T-cell (primary cell): Measurements from ENCODE around the gene PDC. TPM values are rescaled to one million over a fixed set of nuclear protein-coding genes. Genes with fewer than 3 reads are reported as not detected.
"Not testable (repeated sequence)": the region's sequence is repeated elsewhere in the genome, so short reads cannot be mapped to it uniquely, and the experiment has no call there.

Experiments used
- ATAC-seq, 4 experiments: fragments of 200-7000 bp in 3 of 4; fragments of 150-1000 bp in 1 of 4; cut with Tn5 transposase; replicated peaks in 1 of 4; 1 replicate in 3 of 4; 2 replicates in 1 of 4; pipeline ENCODE4 v1.10.0; 2021; ENCODE audit warnings: moderate library complexity in 3 of 4, mild to moderate bottlenecking in 2 of 4, moderate number of reproducible peaks in 1 of 4
- CTCF ChIA-PET, 2 donors: fragments of 300-600 bp; sonication (Branson Sonifier 250); formaldehyde crosslinking; loops; one replicate each; lab custom pipeline; 2022; ENCODE audit warnings: antibody characterized with exemption in 2 of 2; lab: Charles Lee
- POLR2A ChIA-PET, 2 donors: fragments of 300-600 bp; sonication (Branson Sonifier 250); formaldehyde crosslinking; loops; one replicate each; lab custom pipeline; 2022; ENCODE audit warnings: antibody characterized with exemption in 2 of 2; lab: Charles Lee
- DNase-seq, 35 experiments: peaks; one replicate each; pipeline versions ENCODE4 v3.0.0 to v3.0.0-alpha.2; 2013 to 2023
- H3K27ac ChIP-seq: one replicate; pipeline ENCODE4 v1.5.1; 2013; ENCODE audit warnings: low read length
- H3K27me3 ChIP-seq, 2 experiments: replicated peaks in 1 of 2; 1 replicate in 1 of 2; 2 replicates in 1 of 2; pipeline versions ENCODE4 v1.6.1 to v1.7.0; 2013; ENCODE audit warnings: low read length in 1 of 2, mixed read lengths in 1 of 2; ENCODE audit not compliant: control insufficient read depth in 2 of 2, insufficient read depth in 2 of 2; ENCODE audit errors: extremely low read depth in 1 of 2
- H3K36me3 ChIP-seq, 2 donors: 1 replicate in 1 of 2; 2 replicates in 1 of 2; pipeline versions ENCODE4 v1.6.1 to v1.7.0; 2013; ENCODE audit warnings: low read length in 1 of 2; ENCODE audit not compliant: control insufficient read depth in 2 of 2, insufficient read depth in 1 of 2; ENCODE audit errors: extremely low read depth in 1 of 2
- H3K4me1 ChIP-seq, 2 experiments: 1 replicate in 1 of 2; 2 replicates in 1 of 2; pipeline versions ENCODE4 v1.6.1 to v1.7.0; 2013; ENCODE audit warnings: low read length in 2 of 2, mixed read lengths in 1 of 2; ENCODE audit not compliant: insufficient read depth in 2 of 2, control insufficient read depth in 1 of 2; ENCODE audit errors: extremely low read depth in 1 of 2
- H3K4me3 ChIP-seq, 2 donors: 1 replicate in 1 of 2; 2 replicates in 1 of 2; pipeline versions ENCODE4 v1.5.1 to v1.7.0; 2013; ENCODE audit warnings: mild to moderate bottlenecking in 2 of 2, low read length in 1 of 2, moderate library complexity in 1 of 2; ENCODE audit not compliant: control insufficient read depth in 1 of 2; ENCODE audit errors: extremely low read depth in 1 of 2
- H3K9me3 ChIP-seq: 2 replicates; pipeline ENCODE4 v1.7.0; 2013
- H3K27ac Mint-ChIP-seq, 2 donors: one replicate each; pipeline ENCODE4 v1.8.0; 2020 to 2021; ENCODE audit warnings: mild to moderate bottlenecking in 2 of 2, mixed read lengths in 2 of 2
- H3K27me3 Mint-ChIP-seq, 2 donors: one replicate each; pipeline ENCODE4 v1.8.0; 2021 to 2022; ENCODE audit warnings: mixed read lengths in 2 of 2
- H3K36me3 Mint-ChIP-seq: one replicate; pipeline ENCODE4 v1.8.0; 2021; ENCODE audit warnings: mixed read lengths
- H3K4me1 Mint-ChIP-seq, 3 donors: one replicate each; pipeline ENCODE4 v1.8.0; 2020 to 2022; ENCODE audit warnings: mixed read lengths in 3 of 3, mild to moderate bottlenecking in 1 of 3
- H3K4me3 Mint-ChIP-seq, 3 donors: one replicate each; pipeline ENCODE4 v1.8.0; 2020 to 2022; ENCODE audit warnings: mild to moderate bottlenecking in 3 of 3, mixed read lengths in 3 of 3, moderate library complexity in 3 of 3
- H3K9me3 Mint-ChIP-seq, 3 donors: one replicate each; pipeline ENCODE4 v1.8.0; 2020 to 2022; ENCODE audit warnings: mixed read lengths in 3 of 3
- WGBS: methylation state at CpG from one replicate; pipeline ENCODE4 v1.1.5; 2013; ENCODE audit warnings: missing lambda C conversion rate; ENCODE audit not compliant: insufficient coverage; 5-methylcytosine and 5-hydroxymethylcytosine counted together
- total RNA-seq, 35 experiments: library from RNA in 6 of 35; stranded (reverse) in 6 of 35; fragments of 120-200 nt in 1 of 35; gene quantifications; one replicate each; pipeline versions ENCODE4 v1.2.1 to v1.2.4 and lab custom pipeline; 2013 to 2026

PDC gene
- total RNA-seq, 5 donors from 2014 or later (not counting 1 experiment from before 2014, with no cell fraction given): not detected

DNA sequence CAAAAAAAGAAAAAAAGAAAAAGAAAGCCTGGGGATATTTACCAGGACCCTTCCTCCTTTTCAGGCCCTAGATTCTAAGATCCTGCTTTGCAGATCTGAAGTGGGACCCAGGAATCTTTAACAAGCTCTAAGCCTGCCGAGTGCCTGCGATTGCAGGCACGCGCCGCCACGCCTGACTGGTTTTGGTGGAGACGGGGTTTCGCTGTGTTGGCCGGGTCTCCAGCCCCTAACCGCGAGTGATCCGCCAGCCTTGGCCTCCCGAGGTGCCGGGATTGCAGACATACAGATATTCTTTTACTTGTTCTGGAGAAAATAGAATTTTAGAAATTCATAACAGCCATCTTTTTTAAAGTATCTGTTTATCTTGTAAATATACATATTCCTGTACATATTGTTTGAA is 1.8 kb downstream of the PDC start:
- ATAC-seq, DNase-seq, H3K27ac Mint-ChIP-seq, H3K27ac ChIP-seq, H3K27me3 Mint-ChIP-seq, H3K4me3 Mint-ChIP-seq, H3K36me3 ChIP-seq, H3K9me3 ChIP-seq, H3K36me3 Mint-ChIP-seq, H3K27me3 ChIP-seq, H3K9me3 Mint-ChIP-seq, H3K4me1 ChIP-seq, POLR2A ChIA-PET, H3K4me1 Mint-ChIP-seq, H3K4me3 ChIP-seq, CTCF ChIA-PET: not testable (repeated sequence)
- 97% methylated on average over 6 of the region's 14 CpGs for WGBS

DNA sequence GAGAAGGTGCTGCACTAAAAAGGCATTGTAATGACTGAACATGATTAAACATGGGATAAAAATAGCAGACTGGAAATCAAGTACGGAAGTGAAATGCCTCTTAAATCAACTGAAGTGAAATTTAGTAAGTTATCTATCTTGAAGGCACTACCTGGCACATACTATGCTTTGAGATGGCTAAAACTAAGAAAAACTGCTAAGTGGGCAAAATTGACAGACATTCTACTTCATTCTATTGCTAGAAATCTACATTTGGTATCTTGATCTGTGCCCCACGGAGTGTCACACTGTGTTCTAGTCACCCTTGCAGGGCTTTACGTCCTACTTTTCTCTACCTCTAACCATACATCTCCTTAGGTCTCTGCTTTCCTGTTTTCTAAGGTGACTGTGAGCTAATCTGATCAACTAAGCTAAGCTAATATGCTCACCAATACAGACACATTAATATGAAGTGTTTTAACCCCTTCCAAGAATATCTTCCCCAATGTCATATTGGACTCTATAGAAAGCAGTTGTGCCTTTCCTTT is 4.1 kb downstream of the PDC start:
- no peak for ATAC-seq
- Histone ChIP-seq H3K9me3 (no peaks in the 10 kb centered on the region), H3K4me3 (no peak overlapping the region), H3K36me3 (no peaks in the 10 kb centered on the region), H3K4me1 (no peaks in the 10 kb centered on the region), H3K27me3 (no peaks in the 10 kb centered on the region), H3K27ac (no peak overlapping the region)
- H3K9me3 Mint-ChIP-seq: no peaks in the 10 kb centered on the region
- ChIA-PET POLR2A (no interaction called here), CTCF (no interaction called here)
- no peak overlapping the region for H3K4me3 Mint-ChIP-seq
- no peaks in the 10 kb centered on the region for H3K27me3 Mint-ChIP-seq
- WGBS: 40% methylated on average over 1 of the region's 3 CpGs
- no peak for DNase-seq
- H3K36me3 Mint-ChIP-seq: peaks cover 9% of the 10 kb centered on the region
- no peaks in the 10 kb centered on the region for H3K4me1 Mint-ChIP-seq
- no peak overlapping the region for H3K27ac Mint-ChIP-seq

DNA sequence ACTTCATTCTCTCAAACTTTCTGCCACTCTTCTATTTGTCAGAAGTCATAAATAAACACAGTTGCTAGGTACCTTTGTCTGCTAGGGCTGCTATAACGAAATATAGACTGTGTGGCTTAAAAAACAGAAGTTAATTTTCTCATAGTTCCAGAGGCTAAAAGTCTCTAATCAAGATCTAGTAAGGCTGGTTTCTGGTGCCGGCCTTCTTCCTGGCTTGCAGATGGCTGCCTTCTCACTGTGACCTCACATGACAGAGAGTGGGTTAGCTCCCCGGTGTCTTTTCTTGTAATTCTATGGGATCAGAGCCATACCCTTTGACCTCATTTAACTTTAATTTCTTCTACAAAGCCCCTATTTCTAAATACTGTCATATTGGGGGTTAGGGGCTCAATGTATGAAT is 5.9 kb downstream of the PDC start:
- H3K4me3 ChIP-seq: no peak overlapping the region
- no peak overlapping the region for H3K4me3 Mint-ChIP-seq
- H3K27me3 Mint-ChIP-seq: no peaks in the 10 kb centered on the region
- H3K36me3 Mint-ChIP-seq: peaks cover 11% of the 10 kb centered on the region
- POLR2A ChIA-PET: no interaction called here
- no peaks in the 10 kb centered on the region for H3K4me1 ChIP-seq
- H3K9me3 Mint-ChIP-seq: no peaks in the 10 kb centered on the region
- no peaks in the 10 kb centered on the region for H3K36me3 ChIP-seq
- WGBS: no CpG with 5 or more reads among the region's 3 CpGs
- H3K27ac ChIP-seq: no peak overlapping the region
- CTCF ChIA-PET: no interaction called here
- no peak for ATAC-seq
- DNase-seq: no peak
- no peak overlapping the region for H3K27ac Mint-ChIP-seq
- no peaks in the 10 kb centered on the region for H3K27me3 ChIP-seq
- H3K9me3 ChIP-seq: no peaks in the 10 kb centered on the region
- no peaks in the 10 kb centered on the region for H3K4me1 Mint-ChIP-seq

DNA sequence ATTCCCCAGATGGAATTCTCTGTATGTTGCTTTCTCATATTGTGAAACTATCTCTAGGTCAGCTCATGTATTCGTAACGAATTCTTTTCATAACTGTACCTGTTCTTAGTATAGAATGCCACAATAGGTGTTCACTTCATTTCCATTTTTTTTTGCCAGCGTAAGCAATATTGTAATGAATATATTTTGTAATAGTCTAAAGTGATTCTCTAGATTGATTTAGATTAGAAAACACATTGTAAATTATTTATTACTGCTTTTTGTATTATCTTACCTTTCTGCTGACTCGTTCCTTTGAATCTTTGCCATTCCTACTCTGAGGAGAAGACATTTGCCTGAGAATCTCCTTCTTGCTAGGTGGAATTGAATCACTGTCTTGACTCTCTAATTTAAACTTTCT is 14.8 kb downstream of the PDC start:
- no peaks in the 10 kb centered on the region for H3K4me1 ChIP-seq
- POLR2A ChIA-PET: no interaction called here
- no CpG with 5 or more reads among the region's 4 CpGs for WGBS
- no peaks in the 10 kb centered on the region for H3K27me3 ChIP-seq
- Mint-ChIP-seq H3K27me3 (no peaks in the 10 kb centered on the region), H3K36me3 (no peaks in the 10 kb centered on the region), H3K9me3 (no peaks in the 10 kb centered on the region), H3K4me3 (no peak overlapping the region), H3K27ac (no peak overlapping the region), H3K4me1 (peaks cover 0 to 3% (median 0%) of the 10 kb centered on the region in 3 donors)
- no peaks in the 10 kb centered on the region for H3K9me3 ChIP-seq
- DNase-seq (no peak), ATAC-seq (no peak)
- H3K36me3 ChIP-seq: no peaks in the 10 kb centered on the region
- H3K27ac ChIP-seq: no peak overlapping the region
- CTCF ChIA-PET: no interaction called here
- no peak overlapping the region for H3K4me3 ChIP-seq

DNA sequence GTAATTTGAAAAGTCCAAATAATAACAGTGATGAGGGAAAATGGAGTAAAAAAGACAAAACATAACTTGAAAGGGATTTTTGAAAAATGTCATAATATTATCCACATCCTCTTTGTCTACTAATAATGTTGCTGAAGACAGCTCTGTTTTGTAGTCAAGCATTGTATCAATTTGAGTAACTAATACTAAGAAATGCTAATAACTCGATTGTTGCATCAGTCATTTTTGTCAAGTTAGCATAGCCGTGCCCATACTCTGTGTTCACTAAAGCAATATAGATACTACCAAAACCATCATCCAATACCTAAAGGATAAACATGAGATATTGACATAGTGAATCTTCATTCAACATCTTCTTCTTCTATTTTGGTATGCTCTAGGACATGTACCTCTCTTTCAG is 17.3 kb downstream of the PDC start:
- H3K27ac Mint-ChIP-seq: no peak overlapping the region
- no CpG with 5 or more reads among the region's 2 CpGs for WGBS
- no peak overlapping the region for H3K27ac ChIP-seq

DNA sequence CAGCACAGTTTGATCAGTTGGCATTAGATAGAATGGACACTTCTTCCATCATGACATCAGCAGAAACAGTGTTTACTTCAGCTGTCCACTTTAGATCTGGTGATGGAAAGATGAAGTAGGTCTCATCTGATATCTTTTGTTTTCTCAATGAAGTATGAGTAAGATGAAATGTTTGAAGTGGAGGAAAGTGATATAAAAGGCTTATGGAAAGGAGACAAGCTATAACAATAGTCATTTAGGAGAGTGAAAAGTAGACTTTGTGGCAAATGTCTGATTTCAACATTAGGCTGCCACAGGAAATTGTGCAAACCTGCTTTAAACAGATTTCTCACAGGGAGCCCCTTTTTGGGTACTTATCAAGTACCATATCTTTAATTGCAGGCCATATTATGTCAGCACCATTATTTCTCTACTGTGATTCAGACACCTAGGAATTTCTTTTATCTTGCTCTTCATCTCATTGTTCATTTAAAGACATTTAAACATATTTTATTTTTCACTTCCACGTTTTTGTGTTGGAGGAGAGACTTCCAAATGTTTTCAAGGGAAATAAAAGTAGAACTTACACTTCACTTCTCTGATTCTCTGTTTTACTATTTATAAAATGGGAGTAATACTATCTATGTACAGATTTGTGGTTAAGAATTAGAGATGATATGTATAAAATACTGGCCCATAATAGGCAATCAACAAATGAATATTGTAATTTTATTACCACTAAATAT is 18.1 kb downstream of the PDC start:
- H3K4me1 Mint-ChIP-seq: peaks cover 0 to 3% (median 0%) of the 10 kb centered on the region in 3 donors
- no peaks in the 10 kb centered on the region for H3K9me3 ChIP-seq
- DNase-seq (no peak), ATAC-seq (no peak)
- no peaks in the 10 kb centered on the region for H3K9me3 Mint-ChIP-seq
- no peaks in the 10 kb centered on the region for H3K27me3 Mint-ChIP-seq
- no peaks in the 10 kb centered on the region for H3K36me3 ChIP-seq
- peaks cover 7% of the 10 kb centered on the region for H3K36me3 Mint-ChIP-seq
- H3K4me3 ChIP-seq: no peak overlapping the region
- no peaks in the 10 kb centered on the region for H3K27me3 ChIP-seq
- H3K27ac ChIP-seq: no peak overlapping the region
- ChIA-PET POLR2A (no interaction called here), CTCF (no interaction called here)
- no peaks in the 10 kb centered on the region for H3K4me1 ChIP-seq
- no peak overlapping the region for H3K27ac Mint-ChIP-seq
- no CpG with 5 or more reads among the region's 1 CpG for WGBS
- H3K4me3 Mint-ChIP-seq: no peak overlapping the region

More for the DNA sequence above, 17.3 kb downstream of the PDC start:
- Histone ChIP-seq H3K27me3 (no peaks in the 10 kb centered on the region), H3K4me3 (no peak overlapping the region), H3K4me1 (no peaks in the 10 kb centered on the region), H3K9me3 (no peaks in the 10 kb centered on the region), H3K36me3 (no peaks in the 10 kb centered on the region)
- DNase-seq: no peak
- Mint-ChIP-seq H3K27me3 (no peaks in the 10 kb centered on the region), H3K36me3 (peaks cover under 1% of the 10 kb centered on the region), H3K4me3 (no peak overlapping the region), H3K9me3 (no peaks in the 10 kb centered on the region), H3K4me1 (peaks cover 0 to 3% (median 0%) of the 10 kb centered on the region in 3 donors)
- ATAC-seq: no peak
- ChIA-PET CTCF (no interaction called here), POLR2A (no interaction called here)
